SK-N-SH (cell line): ENCODE measurements around the gene MAD1L1.

Experiments
- EP300 ChIP-seq, 2 experiments: IDR thresholded peaks; 2 replicates each; pipeline versions ENCODE4 v1.4.0 to v1.6.1; 2012; ENCODE audit warnings: borderline replicate concordance in 1 of 2, low read depth in 1 of 2, low read length in 1 of 2
- EZH2phosphoT487 ChIP-seq: fragments of 200-600 bp; sonication (generic); IDR thresholded peaks from 2 replicates; pipeline ENCODE4 v1.6.1; 2017; ENCODE audit warnings: low read depth, mixed run types, mild to moderate bottlenecking, antibody characterized with exemption, moderate library complexity, borderline replicate concordance
- FOSL2 ChIP-seq: IDR thresholded peaks from 2 replicates; pipeline ENCODE4 v1.4.0; 2012; ENCODE audit warnings: low read depth, mild to moderate bottlenecking, moderate library complexity, borderline replicate concordance
- MXI1 ChIP-seq: IDR thresholded peaks from 2 replicates; pipeline ENCODE4 v1.6.1; 2012; ENCODE audit warnings: mild to moderate bottlenecking, low read depth, low read length, improper control_type of control experiment
- POLR2AphosphoS5 ChIP-seq: IDR thresholded peaks from 2 replicates; pipeline ENCODE4 v1.6.1; 2012; ENCODE audit warnings: low read depth, low read length
- RAD21 ChIP-seq: IDR thresholded peaks from 2 replicates; pipeline ENCODE4 v1.6.1; 2012; ENCODE audit warnings: mild to moderate bottlenecking, low read length
- SIN3A ChIP-seq: IDR thresholded peaks from 2 replicates; pipeline ENCODE4 v1.6.1; 2012; ENCODE audit warnings: low read depth, mild to moderate bottlenecking, low read length, moderate library complexity, borderline replicate concordance
- TAF1 ChIP-seq: IDR thresholded peaks from 2 replicates; pipeline ENCODE4 v1.6.1; 2012; ENCODE audit warnings: low read depth, mild to moderate bottlenecking, low read length, moderate library complexity, borderline replicate concordance
- YY1 ChIP-seq: IDR thresholded peaks from 2 replicates; pipeline ENCODE4 v1.4.0; 2012; ENCODE audit warnings: low read depth, mild to moderate bottlenecking
- TF ChIP-seq, protein P1 (sequence below): fragments of 200-600 bp; sonication (generic); IDR thresholded peaks from 2 replicates; pipeline ENCODE4 v1.6.1; 2017; ENCODE audit warnings: antibody characterized with exemption, mild to moderate bottlenecking, moderate library complexity
- TF ChIP-seq, protein P2 (sequence below): IDR thresholded peaks from 2 replicates; pipeline ENCODE4 v1.6.1; 2012; ENCODE audit warnings: mild to moderate bottlenecking, low read depth, low read length, moderate library complexity

DNA sequence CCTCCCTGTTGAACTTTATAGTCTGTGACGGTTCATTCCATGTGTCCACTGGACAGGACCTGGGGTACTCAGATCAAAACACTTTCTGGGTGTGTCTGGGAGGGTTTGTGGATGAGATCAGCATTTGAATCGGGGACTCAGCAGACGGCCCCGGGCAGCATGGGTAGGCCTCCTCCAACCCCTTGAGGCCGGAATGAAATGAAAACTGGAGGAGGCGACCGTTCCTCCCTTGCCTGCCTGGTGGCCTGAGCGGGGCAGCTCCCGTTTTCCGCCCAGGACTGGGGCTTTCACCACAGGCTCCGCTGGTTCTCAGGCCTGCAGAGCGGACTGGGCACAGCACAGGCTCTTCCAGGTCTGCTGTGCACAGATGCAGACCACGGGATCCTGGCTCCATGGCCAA, 247.7 kb downstream of the MAD1L1 start:
- TF ChIP-seq FOSL2 = no peak
- TF ChIP-seq, protein P1, sequence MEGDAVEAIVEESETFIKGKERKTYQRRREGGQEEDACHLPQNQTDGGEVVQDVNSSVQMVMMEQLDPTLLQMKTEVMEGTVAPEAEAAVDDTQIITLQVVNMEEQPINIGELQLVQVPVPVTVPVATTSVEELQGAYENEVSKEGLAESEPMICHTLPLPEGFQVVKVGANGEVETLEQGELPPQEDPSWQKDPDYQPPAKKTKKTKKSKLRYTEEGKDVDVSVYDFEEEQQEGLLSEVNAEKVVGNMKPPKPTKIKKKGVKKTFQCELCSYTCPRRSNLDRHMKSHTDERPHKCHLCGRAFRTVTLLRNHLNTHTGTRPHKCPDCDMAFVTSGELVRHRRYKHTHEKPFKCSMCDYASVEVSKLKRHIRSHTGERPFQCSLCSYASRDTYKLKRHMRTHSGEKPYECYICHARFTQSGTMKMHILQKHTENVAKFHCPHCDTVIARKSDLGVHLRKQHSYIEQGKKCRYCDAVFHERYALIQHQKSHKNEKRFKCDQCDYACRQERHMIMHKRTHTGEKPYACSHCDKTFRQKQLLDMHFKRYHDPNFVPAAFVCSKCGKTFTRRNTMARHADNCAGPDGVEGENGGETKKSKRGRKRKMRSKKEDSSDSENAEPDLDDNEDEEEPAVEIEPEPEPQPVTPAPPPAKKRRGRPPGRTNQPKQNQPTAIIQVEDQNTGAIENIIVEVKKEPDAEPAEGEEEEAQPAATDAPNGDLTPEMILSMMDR = no peak
- no peak for TF ChIP-seq RAD21
- no peak for TF ChIP-seq MXI1
- TF ChIP-seq EP300 (IDR thresholded peaks at IDR 0.05; ENCODE audit: borderline replicate concordance in 1 of 2, low read depth in 1 of 2, low read length in 1 of 2) = no peak
- TF ChIP-seq, protein P2, sequence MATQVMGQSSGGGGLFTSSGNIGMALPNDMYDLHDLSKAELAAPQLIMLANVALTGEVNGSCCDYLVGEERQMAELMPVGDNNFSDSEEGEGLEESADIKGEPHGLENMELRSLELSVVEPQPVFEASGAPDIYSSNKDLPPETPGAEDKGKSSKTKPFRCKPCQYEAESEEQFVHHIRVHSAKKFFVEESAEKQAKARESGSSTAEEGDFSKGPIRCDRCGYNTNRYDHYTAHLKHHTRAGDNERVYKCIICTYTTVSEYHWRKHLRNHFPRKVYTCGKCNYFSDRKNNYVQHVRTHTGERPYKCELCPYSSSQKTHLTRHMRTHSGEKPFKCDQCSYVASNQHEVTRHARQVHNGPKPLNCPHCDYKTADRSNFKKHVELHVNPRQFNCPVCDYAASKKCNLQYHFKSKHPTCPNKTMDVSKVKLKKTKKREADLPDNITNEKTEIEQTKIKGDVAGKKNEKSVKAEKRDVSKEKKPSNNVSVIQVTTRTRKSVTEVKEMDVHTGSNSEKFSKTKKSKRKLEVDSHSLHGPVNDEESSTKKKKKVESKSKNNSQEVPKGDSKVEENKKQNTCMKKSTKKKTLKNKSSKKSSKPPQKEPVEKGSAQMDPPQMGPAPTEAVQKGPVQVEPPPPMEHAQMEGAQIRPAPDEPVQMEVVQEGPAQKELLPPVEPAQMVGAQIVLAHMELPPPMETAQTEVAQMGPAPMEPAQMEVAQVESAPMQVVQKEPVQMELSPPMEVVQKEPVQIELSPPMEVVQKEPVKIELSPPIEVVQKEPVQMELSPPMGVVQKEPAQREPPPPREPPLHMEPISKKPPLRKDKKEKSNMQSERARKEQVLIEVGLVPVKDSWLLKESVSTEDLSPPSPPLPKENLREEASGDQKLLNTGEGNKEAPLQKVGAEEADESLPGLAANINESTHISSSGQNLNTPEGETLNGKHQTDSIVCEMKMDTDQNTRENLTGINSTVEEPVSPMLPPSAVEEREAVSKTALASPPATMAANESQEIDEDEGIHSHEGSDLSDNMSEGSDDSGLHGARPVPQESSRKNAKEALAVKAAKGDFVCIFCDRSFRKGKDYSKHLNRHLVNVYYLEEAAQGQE = no peak
- no peak for TF ChIP-seq POLR2AphosphoS5
- no peak for TF ChIP-seq TAF1
- TF ChIP-seq SIN3A = no peak
- TF ChIP-seq EZH2phosphoT487 = no peak
- no peak for TF ChIP-seq YY1
